GM19099 (cell line): ENCODE measurements around the gene ANGPT4.

Source experiments
- POLR2A ChIP-seq: IDR thresholded peaks from 3 replicates; pipeline ENCODE4 v1.6.1; 2011; ENCODE audit warnings: low read depth; ENCODE audit not compliant: insufficient read length; ENCODE audit errors: extremely low read depth

ANGPT4 gene

DNA sequence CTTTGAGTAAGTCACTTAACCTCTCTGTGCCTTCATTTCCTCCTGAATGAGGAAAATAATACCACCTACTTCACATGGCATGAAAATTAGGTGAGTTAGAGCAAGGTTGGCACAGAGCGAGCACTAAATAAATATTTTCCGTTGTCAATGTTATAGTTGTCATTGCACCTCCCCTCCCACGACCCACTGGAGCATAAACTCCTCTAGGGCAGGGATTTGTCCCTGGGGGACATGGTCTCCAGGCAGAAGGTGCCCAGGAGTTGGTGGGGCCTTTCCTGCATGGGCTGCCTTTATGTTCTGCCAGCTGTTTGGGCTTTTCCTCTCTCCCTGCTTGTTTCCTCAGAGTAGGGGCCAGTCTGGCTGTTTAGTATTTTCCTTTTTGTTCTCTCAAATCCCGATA, 1.3 kb upstream of the ANGPT4 start:
- TF ChIP-seq POLR2A, result no peak

DNA sequence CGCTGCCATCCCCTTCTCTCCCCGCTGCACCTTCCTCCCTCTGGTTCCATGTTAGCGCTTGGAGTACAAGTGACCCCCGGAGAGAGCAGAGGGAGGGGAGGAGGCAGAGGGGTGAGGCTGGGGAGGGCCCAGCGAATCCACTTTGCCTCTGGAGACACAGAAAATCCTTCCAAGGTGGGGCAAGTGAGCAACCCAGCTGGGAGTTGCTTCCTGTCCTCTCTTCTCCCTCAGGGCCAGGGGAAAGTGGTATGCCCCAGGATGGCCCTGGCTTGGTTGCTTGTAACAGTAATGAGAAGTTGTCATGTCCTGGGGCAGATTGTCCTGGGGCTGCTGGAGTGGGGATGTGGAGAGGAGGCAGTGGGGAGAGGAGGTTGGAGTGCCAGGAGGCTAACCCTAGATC, 691 bp upstream of the ANGPT4 start:
- no peak for TF ChIP-seq POLR2A

DNA sequence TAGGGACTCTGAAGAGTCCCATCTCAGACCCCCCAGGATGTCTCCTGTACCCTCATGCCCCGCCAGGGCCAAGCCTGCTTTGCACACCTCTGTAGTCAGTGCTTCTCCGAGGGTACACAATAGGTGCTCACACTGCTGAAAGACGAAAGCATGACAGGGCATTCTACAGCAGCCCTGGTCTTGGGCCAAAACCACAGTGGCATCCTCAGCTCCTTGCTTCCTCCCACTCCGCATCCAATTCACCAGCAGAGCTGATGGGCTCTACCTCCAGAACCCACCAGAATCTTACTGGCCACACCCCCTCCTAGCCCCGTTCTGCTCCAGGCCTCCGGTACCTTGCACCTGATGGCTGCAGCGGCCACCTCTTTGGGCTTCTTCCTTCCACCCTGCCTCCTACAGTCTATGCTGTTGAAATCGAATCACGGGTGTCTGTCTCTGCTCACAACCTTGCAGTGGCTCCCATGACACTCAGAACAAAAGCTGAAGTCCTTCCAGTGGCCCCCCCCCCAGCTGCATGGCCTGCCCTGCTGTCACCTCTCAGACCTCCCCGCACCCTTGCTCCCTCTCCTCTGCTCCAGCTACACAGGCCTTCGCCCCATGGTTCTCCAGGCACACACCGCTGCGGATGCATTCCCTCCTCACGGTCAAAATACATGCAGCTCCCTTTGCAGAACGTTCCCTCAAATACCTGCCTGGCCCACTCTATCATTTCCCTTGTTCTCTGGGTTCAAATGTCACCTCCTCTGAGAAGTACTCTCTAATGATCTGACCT, 1.2 kb downstream of the ANGPT4 start:
- TF ChIP-seq POLR2A, result no peak

DNA sequence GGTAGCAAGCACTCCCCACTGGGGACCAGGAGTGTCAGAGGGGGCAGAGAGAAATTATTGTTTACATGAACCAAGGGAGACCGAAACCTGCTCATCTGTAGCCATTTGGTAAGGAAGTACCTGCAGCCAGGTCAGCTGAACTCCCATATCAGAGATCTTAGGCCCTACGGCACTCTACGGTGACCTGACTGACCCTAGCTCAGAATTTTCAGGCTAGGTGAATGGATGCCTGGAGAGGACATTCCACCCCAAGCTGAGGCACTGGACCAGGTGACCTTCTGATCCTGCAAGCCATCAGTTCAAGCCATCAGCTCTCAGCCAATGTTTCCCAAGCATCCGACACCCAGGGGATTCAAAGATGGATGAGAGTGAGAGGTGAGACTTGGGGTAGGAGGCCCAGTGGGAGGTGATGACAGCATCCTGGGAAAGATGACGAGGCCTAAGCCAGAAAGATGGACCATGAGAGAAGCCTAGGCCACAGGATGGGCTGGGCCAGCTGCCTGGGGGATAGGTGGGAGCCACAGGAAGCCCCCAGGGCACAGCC, 2.8 kb downstream of the ANGPT4 start:
- no peak for TF ChIP-seq POLR2A

DNA sequence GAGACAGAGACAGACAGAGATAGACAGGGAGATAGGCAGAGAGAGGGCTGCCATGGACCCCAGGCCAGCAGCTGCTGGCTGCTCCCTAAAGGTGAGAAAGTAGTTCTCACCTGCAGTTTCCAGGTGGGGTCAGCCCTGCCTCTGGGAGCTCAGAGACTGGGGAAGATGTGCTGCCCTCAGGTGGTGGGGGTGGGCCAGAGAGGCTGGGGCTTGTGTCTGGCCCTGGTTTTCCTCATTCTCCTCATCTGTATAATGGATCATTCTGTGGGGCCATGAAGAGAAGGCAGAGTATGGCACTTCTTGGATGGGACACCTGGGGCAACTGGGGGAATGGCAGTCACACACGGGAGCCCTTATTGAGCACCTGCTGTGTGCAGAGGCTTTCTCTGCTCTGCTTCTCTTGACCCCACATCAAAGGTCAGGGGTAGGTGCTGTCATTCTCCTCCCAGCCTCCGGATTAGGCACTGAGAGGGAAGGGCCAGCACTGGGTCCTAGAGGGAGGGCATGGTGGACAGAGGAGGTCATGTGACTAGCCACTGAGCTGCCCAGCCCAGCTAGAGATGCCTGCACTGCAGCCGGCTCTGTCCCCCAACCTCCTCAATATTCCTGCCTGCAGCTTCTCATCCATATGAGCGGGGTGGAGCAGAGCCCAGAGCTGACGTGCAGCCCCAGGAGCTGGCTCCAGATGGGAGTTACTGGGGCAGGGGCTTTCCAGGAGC, 4.1 kb downstream of the ANGPT4 start:
- no peak for TF ChIP-seq POLR2A

DNA sequence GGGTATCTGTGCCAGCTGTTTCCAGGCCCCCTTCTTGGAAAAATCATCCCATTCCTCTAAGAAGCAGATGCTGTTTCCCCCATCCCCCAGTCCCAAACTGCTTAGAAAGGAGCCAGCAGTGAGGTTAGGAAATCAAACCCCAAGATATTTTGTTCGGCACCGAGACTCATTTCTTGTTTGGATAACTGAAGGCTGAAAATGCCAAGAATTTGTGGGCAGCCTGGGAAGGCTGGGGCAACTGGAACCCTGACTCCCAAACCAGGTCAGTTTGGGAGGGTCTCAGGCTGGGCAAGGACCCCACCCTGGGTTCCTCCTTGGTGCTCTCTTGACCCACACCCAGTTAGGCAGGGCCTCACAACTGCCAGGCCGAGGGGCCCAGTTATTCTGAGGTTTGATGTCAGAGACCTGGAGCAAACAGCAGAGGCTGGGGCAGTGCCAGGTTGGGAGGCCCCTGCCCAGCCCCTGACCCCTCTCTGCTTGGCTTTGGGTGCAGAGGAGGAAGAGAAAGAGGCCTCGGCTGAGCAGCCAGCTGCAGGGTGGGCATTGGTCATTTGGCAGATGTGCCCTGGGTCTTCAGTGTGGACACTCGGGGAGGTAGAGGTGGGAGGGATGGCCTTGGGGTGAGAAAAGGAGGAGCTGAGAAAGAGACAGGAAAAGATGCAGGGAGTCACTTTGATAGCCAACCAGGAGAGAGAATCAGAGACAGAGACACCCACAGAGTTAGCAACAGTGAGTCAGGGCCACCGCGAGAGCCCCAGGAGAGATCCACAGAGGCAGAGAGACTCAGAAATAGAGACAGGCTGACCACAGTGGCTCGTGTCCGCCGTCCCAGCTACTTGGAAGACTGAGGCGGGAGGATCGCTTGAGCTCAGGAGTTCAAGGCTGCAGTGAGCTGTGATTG, 5.0 kb downstream of the ANGPT4 start:
- no peak for TF ChIP-seq POLR2A

DNA sequence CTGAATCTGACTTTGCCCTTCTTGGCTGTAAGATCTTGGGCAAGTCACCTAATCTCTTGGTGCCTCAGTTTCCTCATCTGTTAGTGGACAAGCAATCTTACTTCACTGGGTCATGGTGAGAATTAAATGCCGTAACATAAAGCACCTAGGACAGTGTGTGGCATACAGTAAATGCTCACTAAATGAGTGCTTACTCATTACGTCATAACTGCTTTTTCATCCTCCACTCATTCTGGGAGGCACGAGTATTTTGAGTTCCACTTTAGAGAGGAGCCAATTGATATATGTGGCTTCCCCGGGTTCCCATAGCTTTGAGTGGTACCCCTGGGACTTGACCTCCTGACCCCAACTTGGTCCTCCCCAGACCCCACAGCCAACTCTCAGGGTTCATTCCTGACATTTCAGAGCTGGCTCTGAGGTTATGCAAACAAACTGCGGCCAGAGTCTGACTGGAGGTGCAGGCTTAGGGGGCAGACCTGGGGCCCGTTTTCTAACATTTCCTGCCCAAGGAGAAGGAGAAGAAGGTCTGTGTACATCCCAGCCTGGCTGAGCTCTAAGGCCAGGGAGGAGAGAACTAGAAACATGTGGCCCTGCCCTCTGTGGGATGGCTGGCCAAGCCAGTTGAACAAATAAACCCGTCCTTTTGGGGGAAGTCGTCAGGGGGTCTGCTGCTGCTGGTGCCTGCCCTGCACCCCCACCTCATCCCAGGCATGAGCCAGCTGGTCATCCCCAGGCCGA, 5.8 kb downstream of the ANGPT4 start:
- no peak for TF ChIP-seq POLR2A

DNA sequence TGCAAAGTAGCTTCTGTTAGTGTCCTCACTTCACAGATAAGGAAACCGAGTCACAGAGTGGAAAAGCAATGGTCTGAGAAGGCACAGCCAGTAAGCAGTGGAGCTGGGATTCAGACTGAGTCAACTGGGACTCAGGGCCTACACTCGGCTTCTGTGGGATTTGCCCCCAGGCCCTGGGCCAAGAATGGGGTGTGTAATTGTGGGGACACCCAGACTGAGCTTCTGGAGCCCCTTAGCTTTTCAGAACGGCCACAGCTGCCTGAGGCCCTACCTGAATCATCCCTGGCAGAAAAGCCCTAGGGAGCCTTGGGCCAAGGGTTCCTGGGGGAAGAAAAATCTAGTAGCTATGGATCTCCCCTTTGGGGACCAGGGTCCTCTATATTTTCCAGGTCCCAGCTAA, 6.5 kb downstream of the ANGPT4 start:
- no peak for TF ChIP-seq POLR2A

DNA sequence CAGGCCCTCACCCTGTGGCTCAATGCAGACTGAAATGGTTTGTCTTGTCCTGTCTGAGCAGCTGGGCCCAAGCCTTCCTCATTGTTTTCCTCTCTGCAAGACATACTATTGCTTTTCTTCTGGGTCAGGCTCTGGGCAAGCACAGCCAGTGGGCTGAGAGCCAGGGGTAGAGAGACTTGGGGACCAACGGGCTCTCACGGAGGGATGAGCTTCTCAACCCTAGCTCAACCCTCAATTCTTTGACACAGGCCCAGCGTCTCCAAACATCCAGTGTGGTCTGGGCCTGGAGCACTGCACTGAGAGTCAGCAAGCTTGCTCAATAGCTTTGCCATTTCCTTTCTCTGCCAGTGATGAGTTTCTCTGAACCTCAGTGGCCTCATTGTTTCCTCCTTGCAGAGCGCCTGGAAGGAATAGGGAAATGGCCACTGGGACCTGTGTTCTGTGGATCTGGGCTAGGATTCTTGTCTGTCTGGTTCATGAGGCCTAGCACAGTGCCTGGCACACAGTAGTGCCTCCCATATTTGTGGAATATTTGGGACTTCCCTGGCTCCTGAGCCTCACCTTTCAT, 9.3 kb downstream of the ANGPT4 start:
- TF ChIP-seq POLR2A, result no peak

DNA sequence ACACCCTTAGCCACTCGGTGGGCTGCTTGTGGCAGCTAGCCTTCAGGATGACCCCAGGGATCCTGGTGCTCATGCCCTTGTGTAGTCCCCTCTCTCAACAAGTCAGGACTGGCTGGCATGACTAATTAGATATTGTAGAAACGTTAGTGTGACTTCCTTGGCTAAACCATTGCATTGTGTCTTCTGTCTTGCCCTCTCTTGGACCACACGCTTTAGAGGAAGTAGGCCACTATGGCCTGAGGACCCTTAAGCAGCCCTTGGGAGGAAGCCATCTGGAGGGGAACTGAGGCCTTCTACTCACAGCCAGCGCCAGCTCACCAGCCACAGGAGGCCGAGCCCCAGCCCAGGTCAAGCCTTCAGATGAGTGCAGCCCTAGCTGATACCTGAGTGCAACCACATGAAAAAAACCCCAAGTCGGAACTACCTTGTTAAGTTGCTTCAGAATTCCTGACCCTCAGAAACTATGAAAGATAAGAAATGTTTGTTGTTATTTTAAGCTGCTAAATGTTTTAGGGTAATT, 10.1 kb downstream of the ANGPT4 start:
- no peak for TF ChIP-seq POLR2A

DNA sequence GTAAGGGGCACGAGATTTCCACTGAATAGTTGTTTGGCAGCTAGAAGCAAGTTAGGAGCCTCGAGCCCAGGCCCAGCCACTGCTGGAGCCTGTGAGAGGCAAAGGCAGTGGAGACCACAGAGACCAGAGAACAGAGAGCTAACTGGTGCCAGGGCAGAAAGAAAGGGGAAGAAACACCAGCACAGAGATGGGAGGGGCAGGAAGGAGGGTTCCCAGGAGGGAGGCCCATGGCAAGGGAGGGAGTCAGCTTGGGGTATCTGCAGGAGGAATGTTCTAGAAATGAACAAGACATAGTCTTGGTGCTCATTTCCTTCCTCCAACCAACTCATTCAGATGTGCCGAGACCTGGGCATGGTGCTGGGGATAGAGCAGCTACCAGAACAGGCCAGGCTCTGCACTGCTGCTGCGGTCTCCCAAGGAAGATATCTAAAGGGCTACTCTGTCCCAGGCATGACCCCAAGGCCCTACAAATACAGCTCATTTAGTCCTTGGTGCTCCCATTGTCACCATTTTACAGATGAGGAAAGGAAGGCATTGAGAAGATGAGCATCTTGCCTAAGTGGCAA, 10.7 kb downstream of the ANGPT4 start:
- TF ChIP-seq POLR2A, result no peak

DNA sequence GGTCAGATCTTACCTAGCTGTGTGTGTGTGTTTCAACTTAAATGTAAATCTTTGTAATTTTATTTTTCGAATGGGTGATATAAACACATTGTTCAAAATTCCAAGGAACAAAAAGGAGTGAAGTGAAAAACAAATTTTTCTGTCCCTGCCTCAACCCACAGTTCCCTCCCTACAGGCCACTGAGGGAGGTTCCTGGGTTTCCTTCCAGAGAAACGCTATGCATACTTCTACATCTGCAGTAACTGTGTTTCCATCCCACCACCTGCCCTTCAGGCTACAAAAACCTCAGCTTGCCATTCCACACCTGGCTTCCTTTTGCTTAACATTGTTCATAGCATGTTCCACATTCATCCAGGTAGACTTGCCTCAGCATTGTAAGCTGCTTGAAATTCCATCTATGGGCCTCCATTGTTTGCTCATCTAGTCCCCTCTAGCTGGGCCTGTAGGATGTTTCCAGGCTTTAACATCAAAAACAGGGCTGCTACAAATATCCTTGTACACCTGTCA, 12.0 kb downstream of the ANGPT4 start:
- TF ChIP-seq POLR2A, result no peak

DNA sequence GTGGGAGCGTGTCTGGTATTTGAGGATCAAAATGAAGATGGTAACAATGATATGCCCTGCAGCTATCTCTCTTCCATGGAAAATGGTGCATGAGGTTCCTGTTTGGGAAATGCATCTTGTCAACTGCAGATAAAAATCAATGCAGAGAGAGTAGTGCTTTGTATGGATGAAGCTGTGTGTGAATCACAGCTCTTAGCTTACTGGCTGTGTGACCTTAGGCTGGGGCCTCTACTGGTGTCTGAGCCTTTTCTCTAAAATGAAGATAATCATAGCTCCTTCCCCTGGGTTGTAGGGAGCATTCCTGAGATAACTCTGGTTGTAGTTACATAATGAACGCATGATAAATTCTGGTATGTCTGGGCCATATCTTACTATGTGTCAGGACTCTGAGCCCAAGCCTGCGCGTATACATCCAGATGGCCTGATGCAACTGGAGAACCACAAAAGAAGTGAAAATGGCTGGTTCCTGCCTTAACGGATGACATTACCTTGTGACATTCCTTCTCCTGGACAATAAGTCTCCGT, 19.6 kb downstream of the ANGPT4 start:
- TF ChIP-seq POLR2A, result no peak
